Bronchial smooth muscle cell (primary cell): ENCODE results near the gene C6orf141. TPM values are rescaled to one million over a fixed set of nuclear protein-coding genes. Genes with fewer than 3 reads are reported as not detected.

Experiments used
- total RNA-seq: library from RNA; depleted of rRNA; stranded (reverse); fragments of >200 nt; gene quantifications from 2 replicates; pipeline ENCODE4 v1.2.1, GENCODE V29; 2014

C6orf141 gene
- 0.17 and 0.79 TPM in 2 replicates for total RNA-seq

DNA sequence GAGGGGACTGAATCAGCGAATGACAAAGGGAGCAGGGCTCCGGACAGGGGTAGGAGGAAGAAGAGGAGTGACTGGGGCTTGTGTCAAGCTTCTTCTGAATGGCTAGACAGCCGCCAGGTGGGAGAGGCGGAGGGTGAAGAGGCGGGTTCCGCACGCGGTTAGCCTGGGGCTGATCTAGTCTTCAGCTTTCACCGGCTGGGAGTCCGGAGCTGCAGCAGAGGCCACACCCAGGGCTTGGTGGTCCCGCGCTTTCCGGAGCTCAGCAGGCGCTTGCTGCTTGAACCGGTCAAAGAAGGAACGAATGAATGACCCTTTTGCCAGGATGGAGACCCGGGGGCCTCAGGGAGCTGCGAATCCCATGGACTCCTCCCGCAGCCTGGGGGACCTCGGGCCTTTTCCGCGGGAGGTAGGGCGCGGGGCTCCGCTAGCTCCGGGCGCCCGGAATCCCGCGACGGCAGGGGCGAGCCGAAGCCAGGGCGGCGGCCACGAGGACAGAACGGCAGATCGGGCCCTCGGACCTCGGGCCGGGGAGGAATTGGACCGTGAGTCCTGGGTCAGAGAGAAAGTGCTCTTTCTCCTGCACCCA lies at the start of gene C6orf141:
Gene C6orf141, plus strand, starts transcription at position 177 of the 586 bp plus-strand sequence. Its CDS starts 125 bp downstream, at position 302.

Other genes starting within 250 kb of the C6orf141 start
- 16.2 and 23.6 TPM in 2 replicates for gene MMUT, start 87.4 kb upstream of the C6orf141 start, total RNA-seq
- 1.8 and 2.4 TPM in 2 replicates for gene CENPQ, start 87.3 kb upstream of the C6orf141 start, total RNA-seq
- gene GLYATL3, start 50.7 kb upstream of the C6orf141 start, total RNA-seq: not detected in 2 replicates
- under 0.01 TPM in 1 of 2 replicates, not detected in the other for gene RHAG, start 86.2 kb downstream of the C6orf141 start, total RNA-seq
- not detected in 2 replicates for gene CRISP2, start 162.9 kb downstream of the C6orf141 start, total RNA-seq
- gene CRISP3, start 193.7 kb downstream of the C6orf141 start, total RNA-seq: not detected in 2 replicates
- gene PGK2, start 236.6 kb downstream of the C6orf141 start, total RNA-seq: not detected in 2 replicates